ENCODE data around the gene PARD6A.

Gene PARD6A

DNA sequence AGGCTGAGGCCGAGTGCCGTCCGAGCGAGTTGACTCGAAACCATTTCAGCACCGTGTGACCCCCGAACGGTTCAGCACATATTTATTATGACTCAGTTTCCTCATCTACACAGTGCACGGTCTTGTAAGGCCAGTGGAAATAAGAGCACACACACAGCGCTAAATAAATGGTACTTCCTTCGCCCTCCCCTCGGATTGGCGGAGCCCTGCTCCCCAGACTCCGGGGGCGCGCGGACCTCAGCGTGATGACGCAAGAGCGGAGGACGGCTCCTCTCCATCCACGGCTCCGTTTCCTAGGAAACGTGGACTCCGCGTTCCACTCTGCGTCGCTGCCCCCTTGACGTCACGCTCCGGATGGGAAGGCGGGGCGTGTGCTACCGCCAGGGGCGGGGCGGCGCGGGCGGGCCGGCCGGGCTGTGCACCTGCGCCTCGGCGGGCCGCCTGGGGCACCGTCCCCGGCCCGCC, at the start of gene PARD6A:
PARD6A (plus strand) TSS at position 397 of the 465 bp plus-strand sequence. CDS start 79 bp downstream, outside the sequence.
- peak within 1 kb of the TSS; percentile 99 for H3K4me3 ChIP-seq (ENCODE audit: low read length)
- H3K36me3 ChIP-seq (replicated peaks; ENCODE audit: low read depth, low read length): peaks cover 21% of the 10 kb centered on the region
- peak within 1 kb of the TSS; percentile 99 for H3K9ac ChIP-seq (ENCODE audit: low read length)
- peaks cover 19% of the 10 kb centered on the region for H3K79me2 ChIP-seq (ENCODE audit: low read length)
- H4K20me1 ChIP-seq (ENCODE audit: insufficient read depth, low read length): no peaks in the 10 kb centered on the region
- peak within 1 kb of the TSS; percentile 90 for H2AFZ ChIP-seq (ENCODE audit: low read depth, low read length)
- H3K9me3 ChIP-seq (ENCODE audit: insufficient read depth, low read length): no peaks in the 10 kb centered on the region
- H3K27me3 ChIP-seq (ENCODE audit: low read depth, low read length): no peaks in the 10 kb centered on the region
- H3K27ac ChIP-seq (ENCODE audit: low read length): peak within 1 kb of the TSS; percentile 89
- H3K4me1 ChIP-seq (ENCODE audit: low read length): peaks cover 14% of the 10 kb centered on the region
- peak within 1 kb of the TSS; percentile 93 for H3K4me2 ChIP-seq (ENCODE audit: low read length)
- TF ChIP-seq CTCF (IDR thresholded peaks at IDR 0.05; ENCODE audit: low read depth, low read length): no peak
- TF ChIP-seq EZH2phosphoT487 (IDR thresholded peaks at IDR 0.05; ENCODE audit: low read depth): no peak

DNA sequence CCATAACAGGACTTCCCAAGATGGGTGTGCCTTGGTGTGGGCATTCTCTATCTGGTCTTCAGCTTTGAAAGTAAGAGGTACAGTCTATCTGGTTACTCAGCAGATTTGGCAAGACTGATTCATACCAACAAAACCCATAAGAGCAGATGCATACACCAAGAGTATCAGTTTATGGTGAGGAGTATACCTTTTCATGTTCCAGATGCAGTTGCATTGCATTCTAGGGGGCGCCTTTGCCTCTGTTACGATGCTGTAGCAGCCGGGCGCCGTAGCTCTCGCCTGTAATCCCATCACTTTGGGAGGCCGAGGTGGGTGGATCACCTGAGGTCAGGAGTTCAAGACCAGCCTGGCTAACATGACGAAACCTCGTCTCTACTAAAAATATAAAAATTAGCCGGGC, 47.0 kb upstream of the PARD6A start:
- Histone ChIP-seq H4K20me1 (ENCODE audit: insufficient read depth, low read length) (peaks cover 3% of the 10 kb centered on the region; the same call in 1 of the 2 replicates), H3K4me1 (ENCODE audit: low read length) (peaks cover 1% of the 10 kb centered on the region), H2AFZ (ENCODE audit: low read depth, low read length) (no peak overlapping the region), H3K36me3 (replicated peaks; ENCODE audit: low read depth, low read length) (peaks cover 45% of the 10 kb centered on the region), H3K9ac (ENCODE audit: low read length) (no peak overlapping the region), H3K79me2 (ENCODE audit: low read length) (peaks cover 20% of the 10 kb centered on the region), H3K27me3 (ENCODE audit: low read depth, low read length) (no peaks in the 10 kb centered on the region), H3K27ac (ENCODE audit: low read length) (no peak overlapping the region), H3K9me3 (ENCODE audit: insufficient read depth, low read length) (no peaks in the 10 kb centered on the region), H3K4me3 (ENCODE audit: low read length) (no peak overlapping the region), H3K4me2 (ENCODE audit: low read length) (no peak overlapping the region)
- no peak for TF ChIP-seq EZH2phosphoT487 (IDR thresholded peaks at IDR 0.05; ENCODE audit: low read depth)
- TF ChIP-seq CTCF (IDR thresholded peaks at IDR 0.05; ENCODE audit: low read depth, low read length): peak; percentile 34

DNA sequence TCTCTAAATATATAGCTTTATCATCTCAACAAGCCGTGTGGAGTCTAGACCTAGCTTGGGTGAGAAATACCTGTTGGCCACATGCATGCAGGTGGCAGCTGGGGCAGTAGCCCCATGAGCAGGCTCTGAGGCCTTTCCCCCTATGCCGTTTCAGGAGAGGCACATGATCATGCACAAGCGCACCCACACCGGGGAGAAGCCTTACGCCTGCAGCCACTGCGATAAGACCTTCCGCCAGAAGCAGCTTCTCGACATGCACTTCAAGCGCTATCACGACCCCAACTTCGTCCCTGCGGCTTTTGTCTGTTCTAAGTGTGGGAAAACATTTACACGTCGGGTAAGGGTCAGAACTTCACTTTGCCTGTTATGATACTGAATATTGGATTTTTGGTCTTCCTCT, 32.5 kb upstream of the PARD6A start:
- Histone ChIP-seq H3K4me3 (ENCODE audit: low read length) (no peak overlapping the region), H3K9ac (ENCODE audit: low read length) (no peak overlapping the region), H3K27ac (ENCODE audit: low read length) (no peak overlapping the region), H3K27me3 (ENCODE audit: low read depth, low read length) (no peaks in the 10 kb centered on the region), H4K20me1 (ENCODE audit: insufficient read depth, low read length) (no peaks in the 10 kb centered on the region), H3K36me3 (replicated peaks; ENCODE audit: low read depth, low read length) (peaks cover 40% of the 10 kb centered on the region), H3K9me3 (ENCODE audit: insufficient read depth, low read length) (no peaks in the 10 kb centered on the region), H3K79me2 (ENCODE audit: low read length) (no peaks in the 10 kb centered on the region), H3K4me2 (ENCODE audit: low read length) (no peak overlapping the region), H2AFZ (ENCODE audit: low read depth, low read length) (no peak overlapping the region), H3K4me1 (ENCODE audit: low read length) (no peaks in the 10 kb centered on the region)
- TF ChIP-seq CTCF (IDR thresholded peaks at IDR 0.05; ENCODE audit: low read depth, low read length): no peak
- no peak for TF ChIP-seq EZH2phosphoT487 (IDR thresholded peaks at IDR 0.05; ENCODE audit: low read depth)

GRCh38 chr16:67632415-67633172, 28.2 kb upstream of the PARD6A start:
- Histone ChIP-seq H3K4me2 (ENCODE audit: low read length) (no peak overlapping the region), H3K4me1 (ENCODE audit: low read length) (no peaks in the 10 kb centered on the region), H4K20me1 (ENCODE audit: insufficient read depth, low read length) (no peaks in the 10 kb centered on the region), H3K9ac (ENCODE audit: low read length) (no peak overlapping the region), H3K27ac (ENCODE audit: low read length) (no peak overlapping the region), H3K4me3 (ENCODE audit: low read length) (no peak overlapping the region), H3K9me3 (ENCODE audit: insufficient read depth, low read length) (no peaks in the 10 kb centered on the region), H3K27me3 (ENCODE audit: low read depth, low read length) (no peaks in the 10 kb centered on the region), H3K79me2 (ENCODE audit: low read length) (no peaks in the 10 kb centered on the region), H2AFZ (ENCODE audit: low read depth, low read length) (no peak overlapping the region), H3K36me3 (replicated peaks; ENCODE audit: low read depth, low read length) (peaks cover 31% of the 10 kb centered on the region)
- no peak for TF ChIP-seq CTCF (IDR thresholded peaks at IDR 0.05; ENCODE audit: low read depth, low read length)
- no peak for TF ChIP-seq EZH2phosphoT487 (IDR thresholded peaks at IDR 0.05; ENCODE audit: low read depth)
